Dermis blood vessel endothelial cell (primary cell): Measurements from ENCODE around the gene BLOC1S4. TPM values are rescaled to one million over a fixed set of nuclear protein-coding genes. Genes with fewer than 3 reads are reported as not detected.
"Not testable (repeated sequence)": the region's sequence is repeated elsewhere in the genome, so short reads cannot be mapped to it uniquely, and the experiment has no call there.

Experiments used
- DNase-seq: peaks from one replicate; pipeline ENCODE4 v3.0.0; 2010
- total RNA-seq: library from RNA; depleted of rRNA; stranded (reverse); fragments of >200 nt; gene quantifications from 2 replicates; pipeline ENCODE4 v1.2.3, GENCODE V29; 2014

The BLOC1S4 gene
- total RNA-seq, 1 donor from 2014 or later, result 17.0 TPM

DNA sequence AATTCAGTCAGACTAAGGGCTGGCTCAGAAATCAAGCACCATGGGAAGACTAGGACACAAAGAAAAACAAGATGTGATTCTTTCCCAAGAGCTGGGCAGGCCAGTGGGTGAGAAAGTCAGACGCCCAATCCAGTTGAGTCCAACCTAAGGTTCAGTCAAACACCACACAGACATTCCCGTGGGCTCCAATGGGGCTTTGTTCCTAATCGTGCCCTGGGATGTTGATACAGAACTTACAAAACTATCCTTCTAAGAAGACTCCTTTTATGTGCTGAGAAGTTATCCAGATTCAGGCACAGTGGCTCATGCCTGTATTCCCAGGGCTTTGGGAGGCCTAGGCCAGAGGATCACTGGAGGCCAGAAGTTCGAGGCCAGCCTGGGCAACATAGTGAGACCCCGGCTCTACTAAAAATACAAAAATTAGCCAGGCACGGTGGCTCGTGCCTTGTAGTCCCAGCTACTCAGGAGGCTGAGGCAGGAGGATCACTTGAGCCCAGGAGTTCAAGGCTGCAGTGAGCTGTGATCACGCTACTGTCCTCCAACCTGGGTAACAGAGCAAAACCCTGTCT, 3.7 kb downstream of the BLOC1S4 start:
- DNase-seq, result no peak

DNA sequence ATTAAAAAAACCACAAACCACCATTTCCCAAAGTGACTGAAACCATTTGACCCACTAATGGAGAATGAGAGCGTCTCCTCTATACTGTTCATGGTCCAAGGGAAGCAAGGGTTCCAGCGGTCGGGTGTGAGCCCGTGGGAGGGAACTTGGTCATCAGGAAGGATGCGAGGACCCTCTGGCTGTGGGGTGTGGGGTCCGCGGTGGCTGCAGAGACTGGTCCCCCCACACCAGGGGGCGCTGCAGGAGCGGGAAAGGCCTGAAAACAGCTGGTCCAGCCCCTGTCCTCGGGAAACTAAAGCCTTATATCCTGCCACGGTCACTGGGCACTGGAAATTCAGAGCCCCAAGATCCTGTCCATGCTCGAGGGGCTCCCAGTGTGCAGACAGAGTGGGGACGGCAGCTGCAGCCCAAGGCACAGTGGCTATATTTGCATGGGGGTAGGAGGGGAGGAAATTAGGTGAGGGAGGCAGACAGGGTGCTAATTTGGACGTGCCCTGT, 4.3 kb downstream of the BLOC1S4 start:
- DNase-seq, result peak; percentile 82

GRCh38 chr4:6721121-6721520, 5.1 kb downstream of the BLOC1S4 start:
- no peak for DNase-seq

DNA sequence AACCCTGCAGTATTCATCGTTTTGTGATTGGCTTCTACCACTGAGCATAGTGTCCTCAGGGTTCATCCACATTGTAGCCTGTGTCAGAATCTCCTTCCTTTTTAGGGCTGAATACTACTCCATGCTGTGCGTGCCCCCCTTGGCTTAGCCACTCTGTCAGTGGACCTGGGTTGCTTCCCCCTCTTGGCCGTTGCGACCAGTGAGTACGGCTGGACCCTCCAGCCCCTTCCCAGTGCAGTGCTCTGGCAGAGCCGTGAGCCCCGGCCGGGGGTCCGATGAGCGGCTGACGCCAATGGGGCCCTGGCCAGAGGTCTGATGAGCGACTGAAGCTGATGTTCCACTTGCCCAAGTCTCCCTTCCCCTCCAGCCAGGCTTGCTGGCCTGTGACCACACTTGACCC, 6.9 kb downstream of the BLOC1S4 start:
- DNase-seq, result no peak

- no peak for DNase-seq
These were observed 7.9 kb downstream of the BLOC1S4 start for GRCh38 chr4:6723851-6724250.

DNA sequence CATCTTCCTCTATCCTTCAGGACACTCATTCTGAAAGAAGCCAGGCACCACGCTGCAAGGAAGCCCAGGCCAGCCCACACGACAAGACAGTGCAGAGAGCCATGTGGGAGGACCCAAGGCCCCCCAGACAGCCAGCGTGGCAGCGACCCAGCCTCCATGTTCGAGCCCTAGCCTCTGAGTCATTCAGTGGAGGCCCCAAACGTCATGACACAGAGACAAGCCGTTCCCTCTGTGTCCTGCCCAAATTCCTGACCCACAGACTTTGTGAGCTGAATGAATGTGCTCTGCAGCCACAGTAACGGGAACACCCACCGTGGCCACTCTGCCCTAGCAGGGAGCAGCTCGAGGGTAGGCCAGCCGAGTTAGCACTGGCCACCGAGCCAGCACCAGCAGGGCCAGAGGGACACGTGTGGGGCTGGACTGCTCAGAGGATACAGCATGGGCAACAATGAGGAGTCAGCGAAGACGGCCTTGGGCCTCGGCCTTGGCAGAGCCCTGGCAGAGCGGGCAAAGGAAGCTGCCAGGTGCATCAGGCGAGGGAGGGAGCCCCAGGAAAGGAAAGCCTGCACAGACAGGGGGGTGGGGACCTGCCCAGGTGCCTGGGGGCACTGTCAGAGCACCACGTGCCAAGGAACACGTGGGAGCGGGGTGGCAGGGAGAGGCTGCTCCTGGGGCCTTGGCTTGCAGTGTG, 8.6 kb downstream of the BLOC1S4 start:
- DNase-seq, result no peak

DNA sequence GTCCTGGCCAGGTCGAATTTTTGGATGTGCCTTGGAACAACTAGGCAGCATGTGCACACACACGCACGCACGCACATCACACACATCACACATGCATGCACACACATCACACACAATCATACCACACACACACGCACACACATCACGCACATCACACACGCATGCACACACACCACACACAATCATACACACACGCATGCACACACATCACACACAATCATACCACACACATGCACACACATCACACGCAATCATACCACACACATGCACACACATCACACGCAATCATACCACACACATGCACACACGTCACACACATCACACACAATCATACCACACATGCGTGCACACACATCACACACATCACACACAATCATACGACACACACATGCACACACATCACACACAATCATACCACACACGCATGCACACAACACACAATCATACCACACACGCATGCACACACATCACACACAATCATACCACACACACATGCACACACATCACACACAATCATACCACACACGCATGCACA, 9.5 kb downstream of the BLOC1S4 start:
- not testable (repeated sequence) for DNase-seq

DNA sequence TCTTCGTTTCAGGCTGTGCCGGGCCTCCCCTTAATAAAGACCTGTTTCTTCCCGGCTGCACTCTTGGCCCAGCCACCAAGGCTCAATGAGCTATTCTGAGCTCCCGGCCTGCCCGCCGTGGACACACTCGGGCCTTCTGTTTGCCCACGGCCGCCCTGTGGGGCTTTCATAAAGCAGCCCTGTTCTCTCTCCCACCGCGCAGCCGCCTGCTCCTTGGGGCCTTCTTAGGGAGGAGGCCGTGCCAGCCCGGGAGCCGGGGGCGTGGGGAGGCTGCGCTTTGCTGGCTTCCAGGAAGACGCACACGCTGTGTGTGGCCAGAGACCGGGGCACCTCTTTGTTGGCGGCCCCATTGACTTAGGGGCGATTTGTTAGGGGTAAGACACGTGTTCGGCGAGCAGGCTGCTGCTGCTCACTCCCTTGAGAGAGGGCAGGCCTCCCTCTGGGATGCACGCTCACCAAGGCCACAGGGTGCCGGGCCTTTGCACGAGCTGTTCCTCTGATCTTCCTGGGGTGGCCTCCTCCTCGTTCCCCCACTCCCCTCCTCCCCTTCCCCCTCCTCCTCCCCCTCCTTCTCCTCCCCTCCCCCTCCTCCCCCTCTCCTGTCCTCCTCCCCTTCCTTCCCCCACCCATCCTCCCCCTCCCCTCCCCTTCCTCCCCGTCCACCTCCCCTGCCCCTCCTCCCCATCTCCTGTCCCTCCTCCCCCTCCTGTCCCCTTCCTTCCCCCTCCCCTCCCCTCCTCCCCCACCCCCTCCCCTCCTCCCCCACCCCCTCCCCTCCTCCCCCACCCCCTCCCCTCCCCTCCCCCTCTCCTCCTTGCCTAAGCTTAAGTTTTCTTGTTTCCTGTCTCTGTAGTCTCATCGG, 11.3 kb downstream of the BLOC1S4 start:
- no peak for DNase-seq

DNA sequence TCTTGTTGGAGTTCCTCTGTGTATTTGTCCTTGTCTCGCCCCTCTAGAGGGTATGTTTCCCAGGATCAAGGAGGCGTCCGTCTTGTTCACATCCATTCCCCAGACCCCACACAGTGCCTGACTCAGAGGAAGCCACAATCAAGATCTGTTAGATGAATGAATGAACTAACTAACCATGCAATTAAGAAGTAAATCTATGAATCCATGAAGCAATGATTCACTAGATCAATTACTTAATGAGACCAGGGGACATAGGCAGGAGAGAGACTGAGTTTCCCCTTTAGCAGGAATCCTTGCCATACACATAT, 11.9 kb downstream of the BLOC1S4 start:
- DNase-seq, result no peak

DNA sequence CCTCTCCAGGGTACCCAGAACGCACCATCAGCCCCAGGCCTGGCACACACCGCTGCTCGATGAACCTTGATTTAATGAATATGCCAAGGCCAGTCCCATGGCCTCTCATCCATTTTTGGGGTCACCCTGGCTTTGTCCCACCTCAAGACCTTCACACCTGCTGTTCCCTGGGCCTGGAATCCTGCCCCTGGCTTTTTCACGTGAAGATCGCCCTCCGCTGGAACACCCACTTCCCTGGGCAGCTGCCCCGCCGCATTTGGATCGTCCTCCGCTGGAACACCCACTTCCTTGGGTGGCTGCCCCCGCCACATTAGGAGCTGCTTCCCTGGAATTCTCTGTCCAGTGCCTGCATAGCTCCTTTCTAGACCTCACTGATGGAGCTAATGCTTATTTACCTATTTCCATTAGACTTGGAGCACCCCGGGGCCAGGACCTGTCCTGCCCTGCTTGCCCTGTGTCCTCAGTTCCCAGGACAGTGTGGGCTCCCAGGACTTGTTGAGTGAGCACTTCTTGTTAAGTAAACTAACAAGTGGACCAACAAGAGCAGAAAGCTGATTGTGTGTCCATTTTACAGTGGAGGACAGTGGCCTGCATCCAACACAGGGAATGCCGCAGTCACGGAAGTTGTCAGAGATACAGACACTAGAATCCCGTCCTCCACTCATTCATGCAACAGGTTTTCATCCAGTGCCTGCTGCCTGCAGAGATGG, 12.5 kb downstream of the BLOC1S4 start:
- no peak for DNase-seq

DNA sequence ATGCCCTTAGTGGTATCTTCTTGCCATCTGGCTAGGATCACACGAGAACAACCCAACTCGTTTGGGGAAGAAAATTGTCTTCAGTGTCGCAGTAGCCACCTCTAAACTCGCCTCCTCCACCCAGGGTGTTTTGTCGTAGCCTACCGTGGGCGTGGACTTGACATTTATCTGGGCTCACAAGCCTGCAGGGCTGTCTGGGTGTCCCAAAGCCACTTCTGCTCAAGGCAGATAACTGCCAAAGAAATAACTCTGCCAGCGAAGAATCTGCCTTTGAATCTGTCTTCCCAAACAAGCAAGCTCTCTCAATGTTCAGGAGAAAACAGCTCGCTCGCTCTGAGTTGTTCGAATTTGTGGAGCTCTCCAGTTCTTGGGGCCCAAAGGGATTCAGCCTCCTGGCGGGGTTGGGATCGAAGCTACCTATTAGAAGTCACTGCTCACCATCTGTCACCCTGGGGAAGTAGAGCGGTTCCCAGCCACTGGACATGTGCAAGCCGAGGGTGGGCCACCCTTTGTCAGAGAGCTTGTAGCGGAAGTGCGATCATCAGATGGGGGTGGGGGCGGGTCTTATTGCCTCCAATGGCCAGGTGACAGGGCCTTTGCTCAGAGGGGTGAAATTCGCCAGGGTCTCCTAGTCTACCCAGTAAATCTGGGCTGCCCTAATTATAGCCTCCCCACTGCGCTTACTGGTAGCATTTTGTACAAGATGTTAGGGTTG, 14.8 kb downstream of the BLOC1S4 start:
- DNase-seq, result no peak

- no peak for DNase-seq
These were observed 15.3 kb downstream of the BLOC1S4 start for GRCh38 chr4:6731318-6731675.

DNA sequence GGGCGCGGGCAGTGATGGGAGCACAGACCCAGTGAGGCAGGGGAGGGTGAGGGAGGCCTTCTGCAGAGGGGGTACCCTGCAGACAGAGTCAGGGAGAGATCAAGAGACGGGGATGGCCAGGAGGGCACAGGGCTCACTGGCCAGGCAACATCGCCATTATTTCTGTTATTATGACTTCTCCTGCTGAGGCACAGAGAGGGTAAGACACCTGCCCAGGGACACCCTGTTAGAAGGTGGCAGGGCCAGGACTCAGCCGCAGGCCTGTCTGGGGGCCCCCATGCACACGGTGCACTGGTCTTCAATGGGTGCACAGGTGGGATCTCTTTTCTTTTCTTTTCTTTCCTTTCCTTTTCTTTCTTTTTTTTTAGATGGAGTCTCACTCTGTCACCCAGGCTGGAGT, 15.8 kb downstream of the BLOC1S4 start:
- DNase-seq, result no peak

- peak; percentile 73 for DNase-seq
These were observed 16.7 kb downstream of the BLOC1S4 start for GRCh38 chr4:6732441-6733357.

GRCh38 chr4:6733358-6734164, 17.6 kb downstream of the BLOC1S4 start:
- no peak for DNase-seq

DNA sequence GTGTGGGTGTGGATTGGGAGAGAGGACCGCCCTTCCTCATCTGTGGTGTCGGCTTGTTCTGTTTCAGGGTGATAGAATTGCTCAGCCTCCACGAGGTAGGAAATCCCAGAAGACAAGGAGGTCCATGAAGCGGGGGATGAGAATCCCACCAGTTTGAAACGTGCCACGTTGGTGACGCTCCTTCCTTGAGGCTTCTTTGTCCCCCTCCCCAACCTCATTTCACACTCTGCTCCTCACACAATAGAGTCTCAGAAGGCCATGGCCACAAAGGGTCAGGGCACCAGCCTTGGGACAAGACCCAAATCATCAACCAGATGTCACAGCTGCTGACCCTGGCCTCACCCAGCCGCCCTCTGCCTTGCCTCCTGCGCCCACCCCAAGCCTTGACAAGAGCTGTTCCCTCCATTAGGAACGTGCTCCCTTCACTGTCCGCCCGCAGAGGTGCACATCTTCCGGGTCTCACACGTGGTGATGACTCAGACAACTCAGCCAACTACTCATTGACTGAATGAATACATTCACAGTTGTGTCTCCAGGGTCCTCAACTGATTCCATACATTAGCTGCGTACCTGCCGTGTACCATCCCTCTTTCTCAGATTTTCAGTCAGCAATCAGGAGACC, 18.3 kb downstream of the BLOC1S4 start:
- no peak for DNase-seq

DNA sequence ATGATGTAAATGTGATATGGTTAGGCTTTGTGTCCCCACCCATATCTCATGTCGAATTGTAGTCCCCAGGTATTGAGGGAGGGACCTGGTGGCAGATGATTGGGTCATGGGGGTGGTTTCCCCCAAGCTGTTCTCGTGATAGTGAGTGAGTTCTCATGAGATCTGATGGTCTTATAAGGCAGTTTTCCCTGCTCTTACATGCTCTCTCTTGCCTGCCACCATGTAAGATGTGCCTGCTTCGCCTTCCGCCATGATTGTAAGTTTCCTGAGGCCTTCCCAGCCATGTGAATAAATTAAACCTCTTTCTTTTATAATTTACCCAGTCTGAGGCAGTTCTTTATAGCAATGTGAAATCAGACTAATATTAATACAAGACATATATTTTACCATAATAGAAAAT, 23.9 kb downstream of the BLOC1S4 start:
- no peak for DNase-seq

DNA sequence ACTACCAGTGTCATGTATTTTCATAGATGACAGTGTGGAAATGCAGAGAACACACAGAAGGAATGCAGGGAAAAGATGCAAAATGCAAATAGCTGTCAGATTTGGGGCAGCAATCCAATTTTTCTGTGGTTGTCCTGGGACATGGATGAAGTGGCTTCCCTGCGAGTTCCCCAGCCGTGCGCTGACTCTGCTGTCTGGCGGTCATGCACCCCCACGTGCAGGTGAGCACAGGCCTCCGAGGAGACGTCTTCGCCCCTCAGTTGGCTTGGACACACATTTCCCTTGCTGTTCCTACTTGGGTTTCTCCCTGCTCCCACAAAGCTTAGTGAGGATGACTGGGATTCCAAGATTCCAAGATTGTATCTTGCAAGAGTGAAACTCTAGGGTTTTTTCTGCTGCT, 24.4 kb downstream of the BLOC1S4 start:
- no peak for DNase-seq

- DNase-seq, result no peak
These were observed 26.5 kb downstream of the BLOC1S4 start for GRCh38 chr4:6742507-6742906.

- no peak for DNase-seq
These were observed 27.0 kb downstream of the BLOC1S4 start for GRCh38 chr4:6742989-6743388.
